Thyroid gland (tissue), 4 donors: ENCODE measurements around the gene ADGRG1. TPM values are rescaled to one million over a fixed set of nuclear protein-coding genes. Genes with fewer than 3 reads are reported as not detected.
"Not testable (repeated sequence)": the region's sequence is repeated elsewhere in the genome, so short reads cannot be mapped to it uniquely, and the experiment has no call there.

Experiments used
- DNase-seq, 2 donors: peaks; one replicate each; pipeline ENCODE4 v3.0.0-alpha.2; 2019
- H3K27ac ChIP-seq, 3 donors: fragments of 200-600 bp; sonication (generic); 1 replicate in 2 of 3; 2 replicates in 1 of 3; pipeline ENCODE4 v1.5.1; 2016 to 2019; ENCODE audit warnings: mild to moderate bottlenecking in 1 of 3, moderate library complexity in 1 of 3
- H3K27me3 ChIP-seq: fragments of 200-600 bp; sonication (generic); one replicate; pipeline ENCODE4 v1.5.1; 2019
- H3K36me3 ChIP-seq, 2 donors: fragments of 200-600 bp; sonication (generic); one replicate each; pipeline ENCODE4 v1.5.1; 2016 to 2019
- H3K4me1 ChIP-seq, 2 donors: fragments of 200-600 bp; sonication (generic); one replicate each; pipeline ENCODE4 v1.5.1; 2017 to 2019
- H3K4me3 ChIP-seq, 3 donors: fragments of 200-600 bp; sonication (generic); replicated peaks in 1 of 3; 1 replicate in 2 of 3; 2 replicates in 1 of 3; pipeline ENCODE4 v1.5.1; 2016; ENCODE audit warnings: mild to moderate bottlenecking in 1 of 3
- H3K9me3 ChIP-seq: fragments of 200-600 bp; sonication (generic); one replicate; pipeline ENCODE4 v1.5.1; 2017
- POLR2A ChIP-seq, 2 donors: fragments of 450-650 bp; IDR thresholded peaks; one replicate each; pipeline ENCODE4 v1.6.1; 2017; ENCODE audit warnings: antibody characterized with exemption in 2 of 2, mild to moderate bottlenecking in 2 of 2, moderate library complexity in 1 of 2
- WGBS, 2 donors: methylation state at CpG; one replicate each; pipeline ENCODE4 v1.1.5; 2017; 5-methylcytosine and 5-hydroxymethylcytosine counted together
- intact Hi-C: fragments of 100-400 bp; cut with DNase I; formaldehyde crosslinking; loops from one replicate; pipeline ENCODE4 v1.15.1; 2023
- total RNA-seq, 4 donors: library from RNA; depleted of rRNA; stranded (reverse); fragments of >200 nt; gene quantifications; one replicate each; pipeline ENCODE4 v1.2.3, GENCODE V29; 2016
- TF ChIP-seq, protein P1 (sequence below), 6 experiments: fragments of 200-600 bp in 3 of 6; fragments of 450-650 bp in 3 of 6; sonication (generic) in 3 of 6; IDR thresholded peaks; one replicate each; pipeline ENCODE4 v1.5.1; 2016 to 2019; ENCODE audit warnings: antibody characterized with exemption in 6 of 6, mild to moderate bottlenecking in 2 of 6, inconsistent platforms in 1 of 6, moderate library complexity in 1 of 6

Gene ADGRG1
- total RNA-seq, 4 donors from 2014 or later = 120 to 295 (median 239) TPM

GRCh38 chr16:57706717-57707116 is 78.3 kb downstream of the ADGRG1 start:
- H3K27me3 ChIP-seq = no peaks in the 10 kb centered on the region
- H3K9me3 ChIP-seq = no peaks in the 10 kb centered on the region
- H3K27ac ChIP-seq = no peak overlapping the region
- intact Hi-C loops = no loop called here
- H3K4me3 ChIP-seq = no peak overlapping the region
- 36 to 73% methylated on average over 1 of the region's 1 CpG for WGBS, 2 donors
- H3K4me1 ChIP-seq = peaks cover 0 to 8% of the 10 kb centered on the region in 2 donors
- TF ChIP-seq, protein P1, sequence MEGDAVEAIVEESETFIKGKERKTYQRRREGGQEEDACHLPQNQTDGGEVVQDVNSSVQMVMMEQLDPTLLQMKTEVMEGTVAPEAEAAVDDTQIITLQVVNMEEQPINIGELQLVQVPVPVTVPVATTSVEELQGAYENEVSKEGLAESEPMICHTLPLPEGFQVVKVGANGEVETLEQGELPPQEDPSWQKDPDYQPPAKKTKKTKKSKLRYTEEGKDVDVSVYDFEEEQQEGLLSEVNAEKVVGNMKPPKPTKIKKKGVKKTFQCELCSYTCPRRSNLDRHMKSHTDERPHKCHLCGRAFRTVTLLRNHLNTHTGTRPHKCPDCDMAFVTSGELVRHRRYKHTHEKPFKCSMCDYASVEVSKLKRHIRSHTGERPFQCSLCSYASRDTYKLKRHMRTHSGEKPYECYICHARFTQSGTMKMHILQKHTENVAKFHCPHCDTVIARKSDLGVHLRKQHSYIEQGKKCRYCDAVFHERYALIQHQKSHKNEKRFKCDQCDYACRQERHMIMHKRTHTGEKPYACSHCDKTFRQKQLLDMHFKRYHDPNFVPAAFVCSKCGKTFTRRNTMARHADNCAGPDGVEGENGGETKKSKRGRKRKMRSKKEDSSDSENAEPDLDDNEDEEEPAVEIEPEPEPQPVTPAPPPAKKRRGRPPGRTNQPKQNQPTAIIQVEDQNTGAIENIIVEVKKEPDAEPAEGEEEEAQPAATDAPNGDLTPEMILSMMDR (IDR thresholded peaks at IDR 0.05) = no peak
- no peak for TF ChIP-seq POLR2A (IDR thresholded peaks at IDR 0.05)
- no peak for DNase-seq
- no peaks in the 10 kb centered on the region for H3K36me3 ChIP-seq

DNA sequence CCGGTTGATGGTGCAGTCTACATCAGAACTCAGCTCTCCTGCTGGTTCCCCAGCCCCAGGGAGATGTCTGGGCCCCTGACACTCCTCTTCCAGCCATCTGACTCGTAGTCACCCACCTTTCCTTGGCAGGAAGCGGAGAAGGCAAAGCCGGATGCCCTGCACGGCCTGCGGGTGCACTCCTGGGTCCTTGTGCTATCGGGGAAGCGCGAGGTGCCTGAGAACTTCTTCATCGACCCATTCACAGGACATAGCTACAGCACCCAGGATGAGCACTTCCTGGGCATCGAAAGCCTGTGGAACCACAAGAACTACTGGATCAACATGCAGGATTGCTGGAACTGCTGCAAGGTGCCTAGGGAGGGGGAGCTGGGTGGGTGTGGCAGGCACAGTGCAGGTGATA is 78.9 kb downstream of the ADGRG1 start:
- Histone ChIP-seq H3K4me3 (no peak overlapping the region), H3K4me1 (peaks cover 0 to 8% of the 10 kb centered on the region in 2 donors), H3K27me3 (no peaks in the 10 kb centered on the region), H3K27ac (no peak overlapping the region), H3K9me3 (no peaks in the 10 kb centered on the region), H3K36me3 (no peaks in the 10 kb centered on the region)
- 81 to 83% methylated on average over 9 to 11 of the region's 11 CpGs for WGBS, 2 donors
- TF ChIP-seq POLR2A (IDR thresholded peaks at IDR 0.05) = no peak
- no peak for DNase-seq
- intact Hi-C loops = no loop called here

DNA sequence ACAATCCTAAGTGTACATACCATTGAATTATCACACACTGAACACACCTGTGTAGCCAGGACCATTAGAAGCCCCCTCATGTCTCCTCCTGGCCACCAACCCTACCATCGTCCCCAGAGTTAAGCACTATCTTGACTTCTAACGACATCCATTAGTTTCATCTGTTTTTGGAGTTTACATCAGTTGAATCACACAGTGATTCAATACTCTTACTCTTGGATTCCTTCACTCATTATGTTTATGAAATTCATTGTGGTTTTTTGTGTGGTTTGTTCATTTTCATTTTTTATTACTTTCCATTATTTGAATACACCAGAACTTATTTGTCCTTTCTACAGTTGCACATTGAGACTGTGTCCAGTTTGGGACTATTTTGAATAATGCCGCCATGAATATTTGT is 79.7 kb downstream of the ADGRG1 start:
- peaks cover 0 to 8% of the 10 kb centered on the region in 2 donors for H3K4me1 ChIP-seq
- H3K36me3 ChIP-seq = no peaks in the 10 kb centered on the region
- TF ChIP-seq, protein P1 (IDR thresholded peaks at IDR 0.05) = no peak
- TF ChIP-seq POLR2A (IDR thresholded peaks at IDR 0.05) = no peak
- 84 to 95% methylated on average over 3 of the region's 3 CpGs for whole genome bisulfite sequencing, 2 donors
- H3K9me3 ChIP-seq = no peaks in the 10 kb centered on the region
- H3K27ac ChIP-seq = no peak overlapping the region
- no peaks in the 10 kb centered on the region for H3K27me3 ChIP-seq
- intact Hi-C loops = no loop called here
- no peak for DNase-seq
- no peak overlapping the region for H3K4me3 ChIP-seq

GRCh38 chr16:57709663-57710062 is 81.2 kb downstream of the ADGRG1 start:
- WGBS, 2 donors = 94 to 98% methylated on average over 3 of the region's 3 CpGs
- intact Hi-C loops = no loop called here
- H3K9me3 ChIP-seq = no peaks in the 10 kb centered on the region
- TF ChIP-seq, protein P1 (IDR thresholded peaks at IDR 0.05) = no peak
- TF ChIP-seq POLR2A (IDR thresholded peaks at IDR 0.05) = no peak
- peaks cover 0 to 3% of the 10 kb centered on the region in 2 donors for H3K4me1 ChIP-seq
- DNase-seq = no peak
- no peaks in the 10 kb centered on the region for H3K27me3 ChIP-seq
- no peak overlapping the region for H3K27ac ChIP-seq
- H3K4me3 ChIP-seq = no peak overlapping the region
- no peaks in the 10 kb centered on the region for H3K36me3 ChIP-seq

- DNase-seq = no peak
- 87% methylated on average over 5 of the region's 5 CpGs for WGBS, 2 donors
- intact Hi-C loops = no loop called here
- TF ChIP-seq, protein P1 (IDR thresholded peaks at IDR 0.05) = no peak
- TF ChIP-seq POLR2A (IDR thresholded peaks at IDR 0.05) = no peak
- Histone ChIP-seq H3K27ac (no peak overlapping the region), H3K4me1 (no peaks in the 10 kb centered on the region), H3K27me3 (no peaks in the 10 kb centered on the region), H3K4me3 (no peak overlapping the region), H3K36me3 (no peaks in the 10 kb centered on the region), H3K9me3 (no peaks in the 10 kb centered on the region)
Measured at GRCh38 chr16:57711346-57711745, 82.9 kb downstream of the ADGRG1 start.

DNA sequence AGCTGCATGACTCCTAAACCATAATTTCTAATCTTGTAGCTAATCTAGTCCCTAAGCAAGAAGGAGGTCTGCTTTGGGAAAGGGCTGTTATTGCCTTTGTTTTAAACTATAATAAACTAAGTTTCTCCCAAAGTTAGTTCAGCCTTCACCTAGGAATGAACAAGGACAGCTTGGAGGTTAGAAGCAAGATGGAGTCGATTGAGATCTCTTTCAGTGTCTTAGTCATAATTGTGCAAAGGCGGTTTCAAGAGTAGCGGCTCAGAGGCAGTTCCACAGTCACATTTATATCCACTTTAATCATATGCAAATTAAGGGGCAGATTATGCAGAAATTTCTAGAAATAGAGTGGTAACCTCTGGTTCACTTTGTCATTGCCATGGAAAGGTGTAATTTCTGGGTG is 83.6 kb downstream of the ADGRG1 start:
- Histone ChIP-seq H3K9me3 (no peaks in the 10 kb centered on the region), H3K4me1 (no peaks in the 10 kb centered on the region), H3K36me3 (no peaks in the 10 kb centered on the region), H3K4me3 (no peak overlapping the region), H3K27ac (no peak overlapping the region), H3K27me3 (no peaks in the 10 kb centered on the region)
- no peak for TF ChIP-seq POLR2A (IDR thresholded peaks at IDR 0.05)
- TF ChIP-seq, protein P1 (IDR thresholded peaks at IDR 0.05) = no peak
- intact Hi-C loops = no loop called here
- 93 to 94% methylated on average over 3 of the region's 3 CpGs for WGBS, 2 donors
- no peak for DNase-seq

DNA sequence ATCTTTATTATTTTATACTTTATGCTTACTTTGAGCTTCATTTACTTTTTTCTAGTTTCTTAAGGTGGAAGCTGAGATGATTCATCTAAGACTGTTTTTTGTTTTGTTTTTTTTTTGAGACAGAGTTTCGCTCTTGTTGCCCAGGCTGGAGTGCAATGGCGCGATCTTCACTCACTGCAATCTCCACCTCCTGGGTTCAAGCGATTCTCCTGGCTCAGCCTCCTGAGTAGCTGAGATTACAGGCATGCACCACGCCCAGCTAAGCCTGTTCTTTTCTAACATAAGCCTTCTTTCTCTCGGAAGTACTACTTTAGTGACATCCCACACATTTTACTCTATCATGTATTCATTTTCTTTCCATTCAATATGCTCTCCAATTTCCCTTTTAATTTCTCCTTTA is 84.1 kb downstream of the ADGRG1 start:
- WGBS, 2 donors = 84 to 85% methylated on average over 6 of the region's 6 CpGs

More for the DNA sequence above, 84.1 kb downstream of the ADGRG1 start:
- DNase-seq, intact Hi-C loops, H3K9me3 ChIP-seq, H3K36me3 ChIP-seq, H3K27me3 ChIP-seq, H3K27ac ChIP-seq, H3K4me1 ChIP-seq, H3K4me3 ChIP-seq: not testable (repeated sequence)
